ENCODE data around the gene SRMS. TPM values are rescaled to one million over a fixed set of nuclear protein-coding genes. Genes with fewer than 3 reads are reported as not detected.
A peak's percentile ranks its signal among the peaks of the same experiment; 100 is the strongest.

The SRMS gene
- total and polyA plus RNA-seq, 2 donors (not counting 1 experiment from before 2014, with no cell fraction given), result 0.17 to 0.54 TPM

DNA sequence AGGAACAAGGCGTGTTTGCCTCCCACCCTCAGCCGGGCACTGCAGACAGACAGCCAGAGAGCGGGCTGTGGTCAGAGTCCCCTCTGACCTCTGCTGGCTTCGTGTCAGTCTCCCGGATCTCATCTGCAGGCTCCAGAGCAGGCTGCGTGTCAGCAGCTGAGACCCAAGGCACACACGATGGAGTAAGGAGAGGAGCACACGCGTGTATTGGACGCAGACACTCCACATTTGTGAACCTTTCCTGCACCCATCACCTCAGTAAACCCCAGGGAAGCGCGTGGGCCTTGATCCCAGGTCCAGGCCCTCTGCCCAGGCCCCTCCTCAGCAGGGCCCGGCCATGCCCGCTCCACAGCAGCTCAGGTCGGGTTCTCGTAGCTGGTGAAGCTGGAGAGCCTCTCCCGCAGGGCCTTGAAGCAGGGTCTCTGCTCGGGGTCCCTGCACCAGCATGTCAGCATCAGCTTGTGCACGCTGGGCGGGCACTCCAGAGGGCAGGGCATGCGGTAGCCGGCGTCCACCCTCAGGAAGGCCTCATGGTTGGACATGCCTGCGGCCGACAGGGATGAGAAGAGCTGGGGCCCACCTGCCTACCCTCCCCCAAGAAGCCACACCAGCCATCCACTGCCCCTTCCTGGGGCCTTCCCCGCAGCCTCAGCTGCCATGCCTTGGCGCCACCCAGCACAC, 18.2 kb downstream of the SRMS start:
- no peaks in the 10 kb centered on the region for H4K20me1 ChIP-seq (ENCODE audit: control insufficient read depth, insufficient read depth, low read length, poor library complexity, severe bottlenecking)
- Mint-ChIP-seq H3K27me3 (no peaks in the 10 kb centered on the region), H3K4me1 (peaks cover 23% of the 10 kb centered on the region), H3K27ac (no peak overlapping the region), H3K9me3 (ENCODE audit: insufficient read depth) (no peaks in the 10 kb centered on the region), H3K4me3 (no peak overlapping the region)
- DNase-seq, result peak; percentile 15
- POLR2A ChIA-PET, result interaction anchor here (0.5 to 1.7 kb wide), 3 partner anchors 9 to 336 kb away, joined by 3 to 8 read pairs (median 4); partner anchors contain the start of genes PPDPF and TPD52L2
- peaks cover 0 to 6% (median 0%) of the 10 kb centered on the region in 4 experiments for H3K27me3 ChIP-seq (replicated peaks in 1 of 4; ENCODE audit: control extremely low read depth in 1 of 4, control insufficient read depth in 3 of 4, insufficient read depth in 4 of 4, low read length in 3 of 4)
- no peak overlapping the region for H2AFZ ChIP-seq (ENCODE audit: insufficient read depth, low read depth, low read length, poor library complexity, severe bottlenecking)
- H3K4me1 ChIP-seq (ENCODE audit: control insufficient read depth in 2 of 2, insufficient read depth in 2 of 2, low read length in 2 of 2), result peaks cover 6 to 7% of the 10 kb centered on the region in 2 donors
- TF ChIP-seq EZH2 (IDR thresholded peaks at IDR 0.05; ENCODE audit: borderline replicate concordance, insufficient read depth, low read depth, low read length, poor library complexity, severe bottlenecking), result no peak
- TF ChIP-seq, protein P1, sequence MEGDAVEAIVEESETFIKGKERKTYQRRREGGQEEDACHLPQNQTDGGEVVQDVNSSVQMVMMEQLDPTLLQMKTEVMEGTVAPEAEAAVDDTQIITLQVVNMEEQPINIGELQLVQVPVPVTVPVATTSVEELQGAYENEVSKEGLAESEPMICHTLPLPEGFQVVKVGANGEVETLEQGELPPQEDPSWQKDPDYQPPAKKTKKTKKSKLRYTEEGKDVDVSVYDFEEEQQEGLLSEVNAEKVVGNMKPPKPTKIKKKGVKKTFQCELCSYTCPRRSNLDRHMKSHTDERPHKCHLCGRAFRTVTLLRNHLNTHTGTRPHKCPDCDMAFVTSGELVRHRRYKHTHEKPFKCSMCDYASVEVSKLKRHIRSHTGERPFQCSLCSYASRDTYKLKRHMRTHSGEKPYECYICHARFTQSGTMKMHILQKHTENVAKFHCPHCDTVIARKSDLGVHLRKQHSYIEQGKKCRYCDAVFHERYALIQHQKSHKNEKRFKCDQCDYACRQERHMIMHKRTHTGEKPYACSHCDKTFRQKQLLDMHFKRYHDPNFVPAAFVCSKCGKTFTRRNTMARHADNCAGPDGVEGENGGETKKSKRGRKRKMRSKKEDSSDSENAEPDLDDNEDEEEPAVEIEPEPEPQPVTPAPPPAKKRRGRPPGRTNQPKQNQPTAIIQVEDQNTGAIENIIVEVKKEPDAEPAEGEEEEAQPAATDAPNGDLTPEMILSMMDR (IDR thresholded peaks at IDR 0.05), result no peak
- no peak for ATAC-seq (ENCODE audit: low read depth)
- CTCF ChIA-PET, result interaction anchor here (1.0 kb wide), 1 partner anchor 353 kb away, joined by 3 read pairs; no protein-coding TSS in a partner anchor
- H3K36me3 ChIP-seq (replicated peaks in 1 of 2; ENCODE audit: control extremely low read depth in 1 of 2, control insufficient read depth in 1 of 2, extremely low read depth in 1 of 2, insufficient read depth in 2 of 2, low read length in 1 of 2), result no peaks in the 10 kb centered on the region
- H3K4me2 ChIP-seq (replicated peaks; ENCODE audit: low read depth, low read length, poor library complexity, severe bottlenecking), result no peak overlapping the region
- H3K27ac ChIP-seq (ENCODE audit: low read length in 2 of 2), result no peak overlapping the region
- H3K9ac ChIP-seq (ENCODE audit: low read length), result no peak overlapping the region
- H3K4me3 ChIP-seq (ENCODE audit: control extremely low read depth in 1 of 5, extremely low read depth in 1 of 5, insufficient read depth in 1 of 5, low read depth in 2 of 5, low read length in 4 of 5), result no peak overlapping the region
- H3K9me3 ChIP-seq (ENCODE audit: control extremely low read depth in 1 of 3, control insufficient read depth in 2 of 3, insufficient read depth in 1 of 3, low read length in 2 of 3), result no peaks in the 10 kb centered on the region
- 92% methylated on average over 24 of the region's 27 CpGs for WGBS (ENCODE audit: insufficient coverage)
- H3K79me2 ChIP-seq (ENCODE audit: control insufficient read depth, insufficient read depth, low read length), result no peaks in the 10 kb centered on the region
- intact Hi-C loops (cut with micrococcal nuclease), result no loop called here

DNA sequence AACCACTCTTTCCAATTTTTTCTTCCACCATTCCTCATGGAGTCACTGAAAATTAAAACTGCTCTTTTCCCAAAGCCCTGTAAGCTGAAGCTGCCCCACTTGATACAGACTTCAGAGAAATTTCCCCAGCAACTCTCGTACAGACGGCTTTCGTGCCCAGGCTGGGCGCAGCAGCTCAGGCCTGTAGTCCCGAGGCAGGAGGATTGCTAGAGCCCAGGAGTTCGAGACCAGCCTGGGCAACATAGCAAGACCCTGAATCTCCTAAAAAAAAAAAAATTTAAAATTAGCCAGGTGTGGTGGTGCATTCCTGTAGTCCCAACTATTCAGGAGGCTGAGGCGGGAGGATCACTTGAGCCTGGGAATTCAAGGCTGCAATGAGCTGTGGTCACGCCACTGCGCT, 20.4 kb downstream of the SRMS start:
- CTCF ChIA-PET, result no interaction called here
- Histone ChIP-seq H3K36me3 (replicated peaks in 1 of 2; ENCODE audit: control extremely low read depth in 1 of 2, control insufficient read depth in 1 of 2, extremely low read depth in 1 of 2, insufficient read depth in 2 of 2, low read length in 1 of 2) (peaks cover 0 to 5% of the 10 kb centered on the region in 2 experiments), H3K27me3 (replicated peaks in 1 of 4; ENCODE audit: control extremely low read depth in 1 of 4, control insufficient read depth in 3 of 4, insufficient read depth in 4 of 4, low read length in 3 of 4) (peaks cover 0 to 6% (median 0%) of the 10 kb centered on the region in 4 experiments), H3K27ac (ENCODE audit: low read length in 2 of 2) (no peak overlapping the region), H3K79me2 (ENCODE audit: control insufficient read depth, insufficient read depth, low read length) (peaks cover 5% of the 10 kb centered on the region), H2AFZ (ENCODE audit: insufficient read depth, low read depth, low read length, poor library complexity, severe bottlenecking) (no peak overlapping the region), H3K9me3 (ENCODE audit: control extremely low read depth in 1 of 3, control insufficient read depth in 2 of 3, insufficient read depth in 1 of 3, low read length in 2 of 3) (peaks cover 0 to 14% (median 4%) of the 10 kb centered on the region in 3 donors), H3K9ac (ENCODE audit: low read length) (no peak overlapping the region), H3K4me3 (ENCODE audit: control extremely low read depth in 1 of 5, extremely low read depth in 1 of 5, insufficient read depth in 1 of 5, low read depth in 2 of 5, low read length in 4 of 5) (no peak overlapping the region), H3K4me1 (ENCODE audit: control insufficient read depth in 2 of 2, insufficient read depth in 2 of 2, low read length in 2 of 2) (peaks cover 9 to 12% of the 10 kb centered on the region in 2 donors), H3K4me2 (replicated peaks; ENCODE audit: low read depth, low read length, poor library complexity, severe bottlenecking) (no peak overlapping the region), H4K20me1 (ENCODE audit: control insufficient read depth, insufficient read depth, low read length, poor library complexity, severe bottlenecking) (peaks cover 16% of the 10 kb centered on the region)
- Mint-ChIP-seq H3K27ac (no peak overlapping the region), H3K27me3 (no peaks in the 10 kb centered on the region), H3K4me3 (no peak overlapping the region), H3K9me3 (ENCODE audit: insufficient read depth) (no peaks in the 10 kb centered on the region), H3K4me1 (peaks cover 32% of the 10 kb centered on the region)
- POLR2A ChIA-PET, result no interaction called here
- intact Hi-C loops (cut with micrococcal nuclease), result no loop called here
- no peak for DNase-seq
- ATAC-seq (ENCODE audit: low read depth), result no peak
- 85% methylated on average over 5 of the region's 9 CpGs for WGBS (ENCODE audit: insufficient coverage)
- no peak for TF ChIP-seq EZH2 (IDR thresholded peaks at IDR 0.05; ENCODE audit: borderline replicate concordance, insufficient read depth, low read depth, low read length, poor library complexity, severe bottlenecking)
- TF ChIP-seq, protein P1 (IDR thresholded peaks at IDR 0.05), result no peak
